GM04504 (cell line): ENCODE results near the gene MCF2L2.
"Not testable (repeated sequence)": the region's sequence is repeated elsewhere in the genome, so short reads cannot be mapped to it uniquely, and the experiment has no call there.

ENCODE experiments used
- DNase-seq: peaks from one replicate; pipeline ENCODE4 v3.0.0-alpha.2; 2012; ENCODE audit warnings: low read depth

MCF2L2 gene

DNA sequence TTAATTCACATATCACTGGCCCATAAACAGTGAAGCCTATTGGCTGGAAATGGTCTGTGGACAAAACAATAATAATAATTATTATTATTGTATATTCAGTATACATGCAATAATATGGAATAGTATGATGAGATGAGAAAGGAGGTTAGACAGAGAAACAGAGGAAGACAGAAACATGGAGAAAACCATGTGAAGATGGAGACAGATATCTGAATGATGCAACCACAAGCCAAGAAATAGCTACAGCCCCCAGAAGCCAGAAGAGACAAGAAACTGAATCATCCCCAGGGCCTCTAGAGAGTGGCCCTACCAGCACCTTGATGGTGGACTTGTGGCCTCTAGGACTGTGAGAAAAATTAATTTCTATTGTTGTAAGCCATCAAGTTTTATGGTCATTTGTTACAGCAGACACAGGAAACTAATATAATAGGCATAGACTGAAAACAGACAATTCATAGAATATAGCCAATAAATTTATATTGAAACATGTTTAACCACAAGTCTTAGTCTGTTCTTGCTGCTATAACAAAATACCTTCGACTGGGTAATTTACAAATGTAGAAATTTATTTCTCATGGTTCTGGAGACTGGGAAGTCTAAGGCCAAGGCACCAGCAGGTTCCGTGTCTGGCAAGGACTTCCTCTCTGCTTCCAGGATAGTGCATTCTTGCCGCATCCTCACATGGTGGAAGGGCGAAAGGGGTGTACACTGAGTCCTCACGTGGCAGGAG lies 31.6 kb downstream of the MCF2L2 start:
- no peak for DNase-seq

- no peak for DNase-seq
Measured at GRCh38 chr3:183394150-183394549, 34.3 kb downstream of the MCF2L2 start.

DNA sequence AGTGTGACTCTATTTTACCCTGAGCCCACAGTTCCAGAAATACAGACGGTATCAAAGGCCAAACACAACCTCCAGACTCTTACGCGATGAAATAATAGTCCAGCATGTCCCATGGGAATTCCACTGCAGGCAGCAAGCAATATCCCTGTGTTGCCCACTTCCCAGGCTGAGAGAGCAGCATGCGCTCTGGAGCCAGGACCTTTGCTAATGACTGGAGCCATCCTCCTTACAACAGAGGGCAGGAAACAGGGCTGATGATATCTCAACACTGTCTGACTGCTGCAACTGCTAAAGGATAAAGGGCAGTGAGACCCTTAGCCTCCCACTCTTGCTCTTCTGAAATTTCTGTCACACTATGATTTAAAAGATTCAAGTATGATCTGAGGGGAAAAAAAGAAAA lies 34.8 kb downstream of the MCF2L2 start:
- no peak for DNase-seq

DNA sequence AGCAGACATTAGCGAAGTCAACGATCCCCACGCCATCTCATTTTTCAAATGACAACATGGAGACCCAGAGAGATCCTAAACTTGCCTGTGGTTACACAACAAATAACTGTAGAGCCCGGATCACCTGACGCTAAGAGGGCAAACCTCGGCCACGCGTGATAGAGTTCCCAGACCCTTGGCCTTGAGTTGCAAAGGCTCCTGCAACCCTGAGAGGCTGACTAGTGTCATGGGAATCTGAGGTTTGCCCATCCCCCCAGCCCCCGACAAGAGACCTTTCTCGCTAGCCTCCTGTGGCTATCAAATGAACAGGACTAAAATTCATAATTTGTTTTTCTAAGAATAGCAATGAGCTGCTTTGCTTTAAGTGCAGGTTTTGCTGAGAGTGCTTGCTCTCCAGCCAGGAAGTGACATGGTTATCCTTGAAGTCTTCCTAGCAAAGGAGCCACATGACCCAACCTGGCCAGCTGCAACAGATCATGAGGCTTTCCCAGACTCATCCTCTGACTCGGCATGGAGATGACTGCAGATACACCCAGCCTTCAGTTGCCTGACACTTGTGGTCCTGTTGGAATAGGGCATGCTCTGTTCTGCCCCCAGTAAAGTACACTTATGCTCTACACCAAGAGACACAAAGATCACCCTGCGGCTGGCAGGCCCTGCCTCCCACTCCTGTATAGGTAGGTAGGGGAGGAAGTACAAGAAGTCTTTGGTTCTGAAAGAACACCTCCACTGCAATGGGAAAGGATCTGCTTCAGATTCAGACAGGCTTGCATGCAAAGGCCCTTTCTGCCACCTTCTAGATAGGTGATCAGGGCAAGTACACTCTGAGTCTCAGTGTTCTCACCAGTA lies 36.0 kb downstream of the MCF2L2 start:
- DNase-seq = no peak

- DNase-seq = no peak
Measured at GRCh38 chr3:183391460-183391859, 37.0 kb downstream of the MCF2L2 start.

GRCh38 chr3:183390844-183391243 lies 37.6 kb downstream of the MCF2L2 start:
- DNase-seq = no peak

DNA sequence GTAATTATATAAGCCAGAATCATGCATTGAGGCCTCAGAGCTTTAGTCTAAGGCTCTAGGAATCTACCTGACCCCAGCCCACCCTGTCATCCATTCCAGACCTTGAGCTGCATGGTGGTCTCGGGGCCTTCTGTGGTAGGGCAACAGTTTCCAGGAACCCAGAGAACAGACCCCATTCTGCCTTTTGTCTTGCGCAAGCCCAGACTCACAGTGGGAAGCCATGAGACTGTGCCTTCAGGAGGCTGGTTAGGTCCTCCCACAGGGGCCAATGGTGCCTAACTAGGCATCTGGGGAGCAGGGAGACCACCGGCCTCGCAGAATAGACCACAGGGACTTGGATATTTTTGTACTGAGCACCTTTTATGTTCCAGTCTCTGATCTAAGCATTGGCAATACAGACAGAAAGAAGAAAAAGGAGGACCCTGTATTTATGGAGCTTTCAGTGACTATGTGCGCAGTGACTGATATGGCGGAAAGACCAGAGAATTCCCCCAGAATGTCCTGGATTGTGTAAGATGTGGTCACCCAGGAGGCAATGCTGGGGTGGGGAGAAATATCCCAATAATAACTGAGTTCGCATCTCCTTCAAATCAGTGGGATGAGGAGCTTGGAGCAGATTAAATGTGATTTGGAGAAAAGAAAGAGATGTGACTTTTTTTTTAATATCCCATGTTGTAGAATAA lies 40.1 kb downstream of the MCF2L2 start:
- no peak for DNase-seq

GRCh38 chr3:183387797-183388196 lies 40.6 kb downstream of the MCF2L2 start:
- DNase-seq = no peak

DNA sequence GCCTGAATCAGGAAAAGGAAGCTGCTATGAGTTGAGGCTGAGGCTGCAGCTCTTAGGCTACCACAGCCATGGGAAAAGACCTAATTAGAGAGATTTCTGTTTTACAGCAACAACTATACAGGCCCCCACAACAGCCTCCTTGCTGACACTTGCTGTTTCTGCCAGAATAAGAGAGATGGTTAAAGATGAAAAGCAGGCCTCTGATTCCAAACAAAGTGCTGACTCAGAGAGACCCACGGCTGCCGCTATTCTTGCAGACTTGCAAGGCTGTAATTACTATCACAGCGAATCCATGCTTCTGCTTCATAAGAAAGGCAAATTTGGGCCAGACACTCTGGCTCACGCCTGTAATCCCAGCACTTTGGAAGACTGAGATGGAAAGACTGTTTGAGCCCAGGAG lies 41.8 kb downstream of the MCF2L2 start:
- DNase-seq = no peak

GRCh38 chr3:183385698-183386613 lies 42.5 kb downstream of the MCF2L2 start:
- DNase-seq = peak; percentile 49

- DNase-seq = no peak
Measured at GRCh38 chr3:183381673-183382072, 46.7 kb downstream of the MCF2L2 start.

- DNase-seq = no peak
Measured at GRCh38 chr3:183381179-183381578, 47.2 kb downstream of the MCF2L2 start.

DNA sequence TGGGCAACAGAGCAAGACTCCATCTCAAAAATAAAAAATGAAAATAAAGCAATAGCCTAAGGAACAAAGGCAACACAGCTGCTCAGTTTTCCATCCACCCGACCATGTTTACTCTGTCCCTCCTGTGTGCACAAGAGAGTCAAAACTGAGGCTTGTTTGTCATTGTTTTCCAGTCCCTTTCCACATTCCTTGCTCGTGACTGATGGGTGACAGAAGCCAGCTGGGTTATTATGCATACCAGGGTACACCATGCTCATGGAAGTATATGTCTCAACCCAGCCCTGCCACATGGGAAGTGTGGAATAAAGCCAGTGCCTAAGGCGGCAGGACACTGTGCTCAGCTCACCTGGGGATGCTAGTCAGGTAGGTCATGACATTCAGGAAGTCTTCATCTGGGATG lies 49.5 kb downstream of the MCF2L2 start:
- no peak for DNase-seq

DNA sequence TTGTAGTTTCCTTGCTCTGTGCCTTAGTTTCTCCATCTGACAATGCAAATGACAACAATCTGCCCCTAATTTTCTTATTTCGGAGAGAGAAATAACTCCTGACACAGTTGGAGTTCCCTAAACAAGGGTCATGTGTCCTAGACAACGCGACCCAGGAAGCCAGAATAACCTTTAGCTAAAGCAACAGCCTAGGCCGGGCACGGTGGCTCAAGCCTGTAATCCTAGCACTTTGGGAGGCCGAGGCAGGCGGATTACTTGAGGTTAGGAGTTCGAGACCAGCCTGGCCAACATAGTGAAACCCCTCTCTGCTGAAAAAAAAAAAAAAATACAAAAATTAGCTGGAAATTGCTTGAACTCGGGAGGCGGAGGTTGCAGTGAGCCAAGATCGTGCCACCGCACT lies 49.9 kb downstream of the MCF2L2 start:
- no peak for DNase-seq

GRCh38 chr3:183378008-183378407 lies 50.4 kb downstream of the MCF2L2 start:
- DNase-seq = no peak

- no peak for DNase-seq
Measured at GRCh38 chr3:183377307-183377959, 51.0 kb downstream of the MCF2L2 start.

GRCh38 chr3:183375787-183376186 lies 52.6 kb downstream of the MCF2L2 start:
- DNase-seq = no peak

- DNase-seq = no peak
Measured at GRCh38 chr3:183375337-183375736, 53.1 kb downstream of the MCF2L2 start.

DNA sequence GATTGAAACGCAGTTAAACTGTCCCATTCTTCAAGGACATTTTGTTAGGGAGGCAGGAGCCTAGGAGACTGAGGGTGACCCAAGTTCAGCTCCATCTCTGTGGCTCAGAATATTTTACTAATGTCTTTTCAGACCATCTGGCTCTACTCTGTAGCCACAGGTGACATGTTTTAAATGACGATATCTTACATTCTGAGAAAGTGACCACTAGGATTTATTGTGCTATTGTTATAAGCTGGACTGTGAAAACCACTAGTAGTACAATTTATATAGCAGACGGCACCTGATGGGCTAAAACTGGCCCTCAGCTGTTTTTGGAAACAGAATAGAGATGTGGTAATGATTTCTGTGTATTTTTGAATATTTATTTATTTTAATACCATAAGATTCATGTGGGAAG lies 55.5 kb downstream of the MCF2L2 start:
- DNase-seq = no peak

GRCh38 chr3:183371600-183371968 lies 56.8 kb downstream of the MCF2L2 start:
- DNase-seq = not testable (repeated sequence)

DNA sequence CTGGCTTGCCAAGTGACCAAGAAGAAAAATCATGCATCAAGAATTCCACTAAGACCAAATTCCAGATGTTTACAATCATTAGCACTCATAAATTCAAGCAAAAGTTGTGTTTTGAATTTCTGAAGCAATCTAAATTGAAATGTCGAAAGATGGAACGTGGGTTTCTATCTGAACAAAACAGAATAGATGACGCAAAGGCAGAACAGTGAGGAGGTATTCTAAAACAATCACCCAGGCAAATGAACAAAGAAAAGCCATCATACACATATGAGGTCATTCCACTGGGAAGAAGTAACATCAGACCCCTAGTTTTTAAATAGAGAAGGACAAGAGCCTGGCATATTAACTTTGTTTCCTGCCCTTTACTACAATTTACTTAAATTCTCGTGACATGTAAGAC lies 58.0 kb downstream of the MCF2L2 start:
- DNase-seq = no peak
